HEK293T (cell line): ENCODE data around the gene HES4.

Experiments used
- CTCF ChIA-PET: fragments of 350-600 bp; formaldehyde crosslinking; extraction: SDS; loops from one replicate; lab custom pipeline; 2021; ENCODE audit warnings: antibody characterized with exemption, inconsistent platforms; lab: Yijun Ruan, JAX
- POLR2A ChIA-PET: fragments of 350-600 bp; formaldehyde crosslinking; extraction: SDS; loops from one replicate; lab custom pipeline; 2020; ENCODE audit warnings: antibody characterized with exemption, inconsistent platforms; lab: Yijun Ruan, JAX
- DNase-seq: peaks from one replicate; pipeline ENCODE4 v3.0.0; 2012; ENCODE audit warnings: mixed read lengths; ENCODE audit errors: extremely low spot score
- ARNT ChIP-seq: fragments of 450-650 bp; IDR thresholded peaks from 2 replicates; pipeline ENCODE4 v1.6.1; 2017; ENCODE audit warnings: mild to moderate bottlenecking
- BHLHE40 ChIP-seq: fragments of 450-650 bp; IDR thresholded peaks from 2 replicates; pipeline ENCODE4 v1.6.1; 2016; ENCODE audit warnings: mild to moderate bottlenecking, moderate library complexity, borderline replicate concordance
- CTBP1 ChIP-seq: fragments of 450-650 bp; IDR thresholded peaks from 2 replicates; pipeline ENCODE4 v1.6.1; 2016; ENCODE audit warnings: borderline replicate concordance
- ELF4 ChIP-seq: fragments of 450-650 bp; IDR thresholded peaks from 2 replicates; pipeline ENCODE4 v1.6.1; 2017; ENCODE audit warnings: antibody characterized with exemption
- FOXA1 ChIP-seq: fragments of 450-650 bp; IDR thresholded peaks from 2 replicates; pipeline ENCODE4 v1.6.1; 2016; ENCODE audit warnings: mild to moderate bottlenecking
- FOXK2 ChIP-seq: fragments of 450-650 bp; IDR thresholded peaks from 2 replicates; pipeline ENCODE4 v1.6.1; 2016; ENCODE audit warnings: mild to moderate bottlenecking
- FOXM1 ChIP-seq: fragments of 450-650 bp; IDR thresholded peaks from 2 replicates; pipeline ENCODE4 v1.6.1; 2017; ENCODE audit warnings: mild to moderate bottlenecking, borderline replicate concordance
- HDGF ChIP-seq: fragments of 450-650 bp; IDR thresholded peaks from 2 replicates; pipeline ENCODE4 v1.6.1; 2017; ENCODE audit warnings: antibody characterized with exemption, borderline replicate concordance
- L3MBTL2 ChIP-seq: fragments of 450-650 bp; conservative IDR thresholded peaks from 2 replicates; pipeline ENCODE4 v1.6.1; 2016; ENCODE audit warnings: mild to moderate bottlenecking
- LEF1 ChIP-seq: fragments of 450-650 bp; IDR thresholded peaks from 2 replicates; pipeline ENCODE4 v1.6.1; 2017; ENCODE audit warnings: mild to moderate bottlenecking, borderline replicate concordance
- NFRKB ChIP-seq: fragments of 450-650 bp; IDR thresholded peaks from 2 replicates; pipeline ENCODE4 v1.6.1; 2016; ENCODE audit warnings: mild to moderate bottlenecking, moderate library complexity
- PKNOX1 ChIP-seq: fragments of 450-650 bp; IDR thresholded peaks from 2 replicates; pipeline ENCODE4 v1.6.1; 2016
- SP1 ChIP-seq: fragments of 450-650 bp; IDR thresholded peaks from 2 replicates; pipeline ENCODE4 v1.6.1; 2017
- SUZ12 ChIP-seq: fragments of 450-650 bp; IDR thresholded peaks from 2 replicates; pipeline ENCODE4 v1.6.1; 2016; ENCODE audit warnings: mild to moderate bottlenecking
- TARDBP ChIP-seq: fragments of 450-650 bp; IDR thresholded peaks from 2 replicates; pipeline ENCODE4 v1.6.1; 2016
- ZNF384 ChIP-seq: fragments of 450-650 bp; IDR thresholded peaks from 2 replicates; pipeline ENCODE4 v1.6.1; 2016

HES4 gene

GRCh38 chr1:1027791-1028190 lies 27.9 kb upstream of the HES4 start:
- TF ChIP-seq NFRKB (no peak), ARNT (no peak), ELF4 (no peak), PKNOX1 (no peak), SP1 (no peak), HDGF (no peak), ZNF384 (no peak), FOXM1 (no peak), FOXA1 (no peak), L3MBTL2 (no peak), SUZ12 (no peak), LEF1 (no peak)
- ChIA-PET POLR2A (no interaction called here), CTCF (no interaction called here)
- DNase-seq = no peak

- POLR2A ChIA-PET = no interaction called here
Observed at GRCh38 chr1:1026599-1027413, 26.9 kb upstream of the HES4 start.

GRCh38 chr1:1025730-1026129 lies 25.8 kb upstream of the HES4 start:
- POLR2A ChIA-PET = no interaction called here
- CTCF ChIA-PET = no interaction called here

More at GRCh38 chr1:1026599-1027413, 26.9 kb upstream of the HES4 start:
- no peak for DNase-seq
- CTCF ChIA-PET = no interaction called here
- no peak for TF ChIP-seq TARDBP

GRCh38 chr1:1024771-1025699 lies 25.1 kb upstream of the HES4 start:
- DNase-seq = no peak
- no peak for TF ChIP-seq FOXM1
- TF ChIP-seq PKNOX1 = no peak
- no peak for TF ChIP-seq L3MBTL2
- TF ChIP-seq BHLHE40 = no peak
- no peak for TF ChIP-seq NFRKB
- TF ChIP-seq ZNF384 = no peak
- TF ChIP-seq FOXA1 = no peak
- TF ChIP-seq TARDBP = no peak
- TF ChIP-seq ARNT = no peak
- no peak for TF ChIP-seq LEF1
- ChIA-PET CTCF (no interaction called here), POLR2A (interaction anchor here (1.2 kb wide), 1 partner anchor 35 kb away, joined by 3 read pairs; no protein-coding TSS in a partner anchor)

More at GRCh38 chr1:1025730-1026129, 25.8 kb upstream of the HES4 start:
- DNase-seq = no peak
- TF ChIP-seq FOXM1 (no peak), L3MBTL2 (no peak), PKNOX1 (no peak), ARNT (no peak), FOXK2 (no peak), ZNF384 (no peak), NFRKB (no peak), BHLHE40 (no peak), ELF4 (no peak), TARDBP (no peak), FOXA1 (no peak), CTBP1 (no peak), SP1 (no peak)

GRCh38 chr1:1024149-1024770 lies 24.4 kb upstream of the HES4 start:
- POLR2A ChIA-PET = interaction anchor here (0.7 to 1.2 kb wide), 2 partner anchors 35 to 249 kb away, joined by 3 read pairs; partner anchors contain the start of gene UBE2J2
- CTCF ChIA-PET = no interaction called here
- TF ChIP-seq PKNOX1 (no peak), TARDBP (no peak), SP1 (no peak), BHLHE40 (no peak), CTBP1 (no peak), FOXK2 (no peak), FOXM1 (no peak), NFRKB (no peak), HDGF (no peak), SUZ12 (no peak), LEF1 (no peak)
- no peak for DNase-seq
